Measurements from ENCODE around the gene EPAS1. TPM values are rescaled to one million over a fixed set of nuclear protein-coding genes. Genes with fewer than 3 reads are reported as not detected.

Gene EPAS1
- total RNA-seq, 1 experiment from 2014 or later: 14.0 TPM

GRCh38 chr2:46300406-46300832, 3.2 kb downstream of the EPAS1 start:
- no peak for DNase-seq (ENCODE audit: low spot score)

GRCh38 chr2:46302005-46302695, 4.9 kb downstream of the EPAS1 start:
- DNase-seq (ENCODE audit: low spot score): no peak

- DNase-seq (ENCODE audit: low spot score): no peak
Observed at GRCh38 chr2:46303233-46303632, 6.0 kb downstream of the EPAS1 start.

- no peak for DNase-seq (ENCODE audit: low spot score)
Observed at GRCh38 chr2:46303822-46304221, 6.6 kb downstream of the EPAS1 start.

- DNase-seq (ENCODE audit: low spot score): no peak
Observed at GRCh38 chr2:46304635-46305034, 7.4 kb downstream of the EPAS1 start.

- DNase-seq (ENCODE audit: low spot score): no peak
Observed at GRCh38 chr2:46305187-46305586, 8.0 kb downstream of the EPAS1 start.

- no peak for DNase-seq (ENCODE audit: low spot score)
Observed at GRCh38 chr2:46305767-46306166, 8.6 kb downstream of the EPAS1 start.

- peak; percentile 54 for DNase-seq (ENCODE audit: low spot score)
Observed at GRCh38 chr2:46306330-46306751, 9.1 kb downstream of the EPAS1 start.

- no peak for DNase-seq (ENCODE audit: low spot score)
Observed at GRCh38 chr2:46306988-46307655, 9.9 kb downstream of the EPAS1 start.

- no peak for DNase-seq (ENCODE audit: low spot score)
Observed at GRCh38 chr2:46308081-46308480, 10.9 kb downstream of the EPAS1 start.

GRCh38 chr2:46308629-46309028, 11.4 kb downstream of the EPAS1 start:
- no peak for DNase-seq (ENCODE audit: low spot score)

GRCh38 chr2:46309052-46309953, 12.1 kb downstream of the EPAS1 start:
- no peak for DNase-seq (ENCODE audit: low spot score)

- no peak for DNase-seq (ENCODE audit: low spot score)
Observed at GRCh38 chr2:46310446-46310845, 13.2 kb downstream of the EPAS1 start.

- no peak for DNase-seq (ENCODE audit: low spot score)
Observed at GRCh38 chr2:46311651-46312223, 14.5 kb downstream of the EPAS1 start.

GRCh38 chr2:46313063-46313462, 15.9 kb downstream of the EPAS1 start:
- DNase-seq (ENCODE audit: low spot score): no peak

- DNase-seq (ENCODE audit: low spot score): no peak
Observed at GRCh38 chr2:46314065-46314835, 17.0 kb downstream of the EPAS1 start.

- peak; percentile 96 for DNase-seq (ENCODE audit: low spot score)
Observed at GRCh38 chr2:46315103-46315890, 18.1 kb downstream of the EPAS1 start.

- no peak for DNase-seq (ENCODE audit: low spot score)
Observed at GRCh38 chr2:46317094-46317486, 19.9 kb downstream of the EPAS1 start.

- no peak for DNase-seq (ENCODE audit: low spot score)
Observed at GRCh38 chr2:46318579-46319460, 21.6 kb downstream of the EPAS1 start.
